CD4-positive, alpha-beta T cell (primary cell): ENCODE results near the gene MYH6. TPM values are rescaled to one million over a fixed set of nuclear protein-coding genes. Genes with fewer than 3 reads are reported as not detected.

Experiments used
- ATAC-seq: fragments of 200-7000 bp; cut with Tn5 transposase; one replicate; pipeline ENCODE4 v1.10.0; 2022; ENCODE audit warnings: mild to moderate bottlenecking; ENCODE audit not compliant: poor library complexity
- CTCF ChIA-PET: fragments of 350-600 bp; sonication (Branson Sonifier 250); formaldehyde crosslinking; loops from one replicate; lab custom pipeline; 2021; ENCODE audit warnings: antibody characterized with exemption, inconsistent platforms; lab: Charles Lee
- POLR2A ChIA-PET: fragments of 350-600 bp; sonication (Branson Sonifier 250); formaldehyde crosslinking; loops from one replicate; lab custom pipeline; 2021; ENCODE audit warnings: antibody characterized with exemption, inconsistent platforms; lab: Charles Lee
- DNase-seq, 14 experiments: peaks; one replicate each; pipeline ENCODE4 v3.0.0-alpha.2; 2013 to 2020; ENCODE audit warnings: mixed read lengths in 2 of 14
- H3K27ac ChIP-seq, 2 donors: one replicate each; pipeline versions ENCODE4 v1.5.1 to v1.7.0; 2013; ENCODE audit warnings: low read length in 2 of 2, low read depth in 1 of 2, mild to moderate bottlenecking in 1 of 2
- H3K27me3 ChIP-seq, 2 experiments: 1 replicate in 1 of 2; 2 replicates in 1 of 2; pipeline versions ENCODE4 v1.6.1 to v1.7.0; 2013; ENCODE audit warnings: low read length in 2 of 2, control low read depth in 1 of 2, mild to moderate bottlenecking in 1 of 2, moderate library complexity in 1 of 2; ENCODE audit not compliant: insufficient read depth in 2 of 2, control insufficient read depth in 1 of 2
- H3K36me3 ChIP-seq: one replicate; pipeline ENCODE4 v1.6.1; 2013; ENCODE audit warnings: low read length, control low read depth; ENCODE audit not compliant: insufficient read depth
- H3K4me1 ChIP-seq: one replicate; pipeline ENCODE4 v1.6.1; 2013; ENCODE audit warnings: low read length, control low read depth; ENCODE audit not compliant: insufficient read depth
- H3K4me3 ChIP-seq: one replicate; pipeline ENCODE4 v1.5.1; 2013; ENCODE audit warnings: mild to moderate bottlenecking, low read length, moderate library complexity
- H3K9me3 ChIP-seq, 2 experiments: 1 replicate in 1 of 2; 2 replicates in 1 of 2; pipeline versions ENCODE4 v1.6.1 to v1.7.0; 2013; ENCODE audit warnings: low read length in 2 of 2, mild to moderate bottlenecking in 2 of 2, control low read depth in 1 of 2, moderate library complexity in 1 of 2; ENCODE audit not compliant: control insufficient read depth in 1 of 2, insufficient read depth in 1 of 2
- H3K27ac Mint-ChIP-seq: one replicate; pipeline ENCODE4 v1.8.0; 2020; ENCODE audit warnings: mixed read lengths
- H3K27me3 Mint-ChIP-seq: one replicate; pipeline ENCODE4 v1.8.0; 2021; ENCODE audit warnings: mixed read lengths
- H3K36me3 Mint-ChIP-seq: one replicate; pipeline ENCODE4 v1.8.0; 2021; ENCODE audit warnings: low read depth, mixed read lengths
- H3K4me1 Mint-ChIP-seq: one replicate; pipeline ENCODE4 v1.8.0; 2021; ENCODE audit warnings: low read depth, mixed read lengths
- H3K4me3 Mint-ChIP-seq: one replicate; pipeline ENCODE4 v1.8.0; 2020; ENCODE audit warnings: mild to moderate bottlenecking, mixed read lengths
- H3K9me3 Mint-ChIP-seq: one replicate; pipeline ENCODE4 v1.8.0; 2020; ENCODE audit warnings: mixed read lengths
- intact Hi-C, 2 experiments: fragments of 100-400 bp; cut with DNase I in 1 of 2; cut with micrococcal nuclease in 1 of 2; formaldehyde crosslinking; loops; one replicate each; pipeline versions ENCODE4 v1.15.1 to v1.9.0; 2023 to 2025; cut with DNase I, micrococcal nuclease
- total RNA-seq, 174 experiments: library from RNA in 2 of 174; stranded (reverse) in 2 of 174; gene quantifications; one replicate each; pipeline ENCODE4 v1.2.3 and lab custom pipeline; 2021 to 2026
- TF ChIP-seq, protein P1 (sequence below): fragments of 200-600 bp; IDR thresholded peaks from one replicate; pipeline ENCODE4 v1.8.0; 2022; ENCODE audit warnings: antibody characterized with exemption, mild to moderate bottlenecking

Gene MYH6
- total RNA-seq, 2 experiments from 2014 or later = not detected

DNA sequence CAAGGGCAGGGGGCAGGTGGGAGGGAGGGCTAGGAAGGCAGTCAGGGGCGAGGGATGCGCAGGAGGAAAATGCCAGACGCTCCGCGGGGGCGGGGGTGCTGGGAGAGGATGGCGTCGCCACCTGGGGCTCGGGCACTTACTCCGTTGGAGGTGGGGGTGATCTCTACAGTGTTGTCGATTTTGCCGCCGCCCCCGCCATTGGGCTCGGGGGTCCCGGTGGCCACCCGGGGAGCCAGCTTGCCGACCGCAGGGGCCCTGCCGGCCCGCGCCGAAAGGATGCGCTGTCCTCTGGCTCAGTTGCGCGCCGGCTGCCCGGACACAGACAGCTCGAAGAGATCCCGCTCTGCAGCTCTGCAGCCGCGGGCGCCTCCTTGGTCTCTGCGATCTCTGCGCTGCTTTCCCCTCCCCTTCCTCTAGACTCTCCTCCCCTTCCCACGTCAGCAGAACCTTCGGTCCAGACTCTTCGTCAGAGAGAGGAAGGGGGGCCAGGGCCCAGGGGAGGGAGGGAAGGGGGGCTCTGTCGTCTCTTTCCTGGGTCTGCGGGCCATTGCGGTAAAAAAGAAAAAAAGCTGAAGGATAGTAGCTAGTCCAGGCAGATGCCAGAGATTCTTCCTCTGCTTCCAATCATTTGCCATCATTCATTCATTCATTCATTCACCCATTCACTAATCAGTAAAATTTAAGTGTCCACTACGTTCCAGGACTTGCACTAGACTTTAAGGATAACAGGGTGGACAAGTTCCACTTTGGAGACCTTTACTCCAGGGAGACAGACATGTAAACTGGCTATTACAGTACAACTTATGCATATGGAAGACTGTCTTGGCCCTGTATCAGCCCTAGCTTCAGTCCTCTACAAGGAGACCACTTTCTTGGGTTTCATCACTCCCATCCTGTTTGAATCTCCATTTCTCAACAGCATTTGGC lies 55.3 kb downstream of the MYH6 start, which contains the start of gene SLC22A17:
SLC22A17 (minus strand) TSS at position 382 of the 927 bp plus-strand sequence.
- Histone ChIP-seq H3K27ac (no peak within 1 kb of the TSS), H3K4me1 (peaks cover 15% of the 10 kb centered on the region)
- peak; percentile 95 for ATAC-seq

DNA sequence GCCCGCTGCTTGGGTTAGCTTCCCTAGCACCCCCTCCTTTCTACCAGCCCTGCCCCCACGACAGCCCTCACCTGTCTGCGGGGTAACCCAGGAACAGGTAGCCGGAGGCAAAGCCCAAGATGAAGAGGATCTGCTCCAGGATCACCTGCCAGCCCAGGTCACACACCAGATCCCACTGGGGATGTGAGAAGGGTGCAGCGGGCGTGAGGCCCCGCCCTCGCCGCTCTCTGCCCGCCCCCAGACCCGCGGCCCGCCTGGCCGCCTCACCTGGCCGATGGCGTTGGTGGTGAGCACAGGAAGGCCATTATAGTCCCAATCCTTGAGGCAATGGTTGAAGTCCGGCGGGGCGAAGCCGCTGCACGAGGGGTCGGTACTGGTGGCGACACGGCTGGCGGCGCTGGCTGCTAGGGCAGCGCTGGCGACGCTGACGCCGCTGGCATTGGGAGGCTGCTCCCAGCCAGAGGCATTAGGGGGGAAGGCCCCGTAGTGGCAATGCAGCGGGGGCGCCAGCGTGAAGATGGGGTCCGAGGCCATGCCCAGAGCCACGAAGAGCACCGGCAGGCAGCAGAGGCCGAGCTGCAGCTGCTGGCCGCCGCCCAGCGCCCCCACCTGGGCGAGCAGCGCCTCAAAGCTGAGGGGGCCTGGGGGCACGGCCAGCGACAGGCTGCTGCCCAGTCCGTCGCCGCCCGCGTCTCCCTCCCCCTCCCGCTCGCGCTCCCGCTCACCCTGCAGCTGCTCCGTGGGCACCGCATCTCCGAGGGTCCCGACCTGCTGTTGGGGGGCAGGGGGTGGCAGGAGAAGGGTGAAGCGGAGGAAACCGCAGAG lies 56.2 kb downstream of the MYH6 start:
- ATAC-seq (peak; percentile 12), DNase-seq (peak in 4 of 14 experiments; percentile 6 to 35 (median 21))
- Histone ChIP-seq H3K9me3 (peaks cover 0 to 3% of the 10 kb centered on the region in 2 experiments), H3K4me1 (peaks cover 15% of the 10 kb centered on the region), H3K27ac (no peak overlapping the region), H3K36me3 (no peaks in the 10 kb centered on the region), H3K27me3 (peaks cover 4 to 21% of the 10 kb centered on the region in 2 experiments), H3K4me3 (peak overlapping the region; percentile 59)
- Mint-ChIP-seq H3K4me1 (peaks cover 5% of the 10 kb centered on the region), H3K36me3 (no peaks in the 10 kb centered on the region), H3K4me3 (peak overlapping the region; percentile 86), H3K27me3 (peaks cover 48% of the 10 kb centered on the region), H3K27ac (no peak overlapping the region), H3K9me3 (no peaks in the 10 kb centered on the region)
- intact Hi-C loops = no loop called here
- CTCF ChIA-PET = interaction anchor here (1.2 kb wide), 1 partner anchor 208 kb away, joined by 3 read pairs; no protein-coding TSS in a partner anchor
- POLR2A ChIA-PET = interaction anchor here (1.0 to 2.8 kb wide), 5 partner anchors 10 to 257 kb away, joined by 3 to 21 read pairs (median 4); partner anchors contain the start of genes ACIN1, C14orf119 and PABPN1
- TF ChIP-seq, protein P1, sequence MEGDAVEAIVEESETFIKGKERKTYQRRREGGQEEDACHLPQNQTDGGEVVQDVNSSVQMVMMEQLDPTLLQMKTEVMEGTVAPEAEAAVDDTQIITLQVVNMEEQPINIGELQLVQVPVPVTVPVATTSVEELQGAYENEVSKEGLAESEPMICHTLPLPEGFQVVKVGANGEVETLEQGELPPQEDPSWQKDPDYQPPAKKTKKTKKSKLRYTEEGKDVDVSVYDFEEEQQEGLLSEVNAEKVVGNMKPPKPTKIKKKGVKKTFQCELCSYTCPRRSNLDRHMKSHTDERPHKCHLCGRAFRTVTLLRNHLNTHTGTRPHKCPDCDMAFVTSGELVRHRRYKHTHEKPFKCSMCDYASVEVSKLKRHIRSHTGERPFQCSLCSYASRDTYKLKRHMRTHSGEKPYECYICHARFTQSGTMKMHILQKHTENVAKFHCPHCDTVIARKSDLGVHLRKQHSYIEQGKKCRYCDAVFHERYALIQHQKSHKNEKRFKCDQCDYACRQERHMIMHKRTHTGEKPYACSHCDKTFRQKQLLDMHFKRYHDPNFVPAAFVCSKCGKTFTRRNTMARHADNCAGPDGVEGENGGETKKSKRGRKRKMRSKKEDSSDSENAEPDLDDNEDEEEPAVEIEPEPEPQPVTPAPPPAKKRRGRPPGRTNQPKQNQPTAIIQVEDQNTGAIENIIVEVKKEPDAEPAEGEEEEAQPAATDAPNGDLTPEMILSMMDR = peak; percentile 22

More for the DNA sequence above, 55.3 kb downstream of the MYH6 start, which contains the start of gene SLC22A17:
- peak; percentile 23 to 86 (median 61) for DNase-seq
- Mint-ChIP-seq H3K4me1 (peaks cover 5% of the 10 kb centered on the region), H3K9me3 (no peaks in the 10 kb centered on the region), H3K27me3 (peaks cover 48% of the 10 kb centered on the region), H3K36me3 (no peaks in the 10 kb centered on the region), H3K4me3 (peak within 1 kb of the TSS; percentile 86), H3K27ac (peak within 1 kb of the TSS; percentile 26)
- peaks cover 4 to 21% of the 10 kb centered on the region in 2 experiments for H3K27me3 ChIP-seq
- no peaks in the 10 kb centered on the region for H3K36me3 ChIP-seq
- TF ChIP-seq, protein P1 = no peak
- peak within 1 kb of the TSS; percentile 59 for H3K4me3 ChIP-seq
- POLR2A ChIA-PET = interaction anchor here (1.0 to 2.8 kb wide), 5 partner anchors 10 to 258 kb away, joined by 3 to 21 read pairs (median 4); partner anchors contain the start of genes ACIN1, C14orf119 and PABPN1
- peaks cover 0 to 3% of the 10 kb centered on the region in 2 experiments for H3K9me3 ChIP-seq
- CTCF ChIA-PET = interaction anchor here (1.2 kb wide), 1 partner anchor 207 kb away, joined by 3 read pairs; no protein-coding TSS in a partner anchor
- intact Hi-C loops = no loop called here
